HL-60 (cell line): ENCODE measurements around the gene BLTP2.
"Not testable (repeated sequence)": the region's sequence is repeated elsewhere in the genome, so short reads cannot be mapped to it uniquely, and the experiment has no call there.

Experiments
- DNase-seq, 2 experiments: peaks; one replicate each; pipeline ENCODE4 v3.0.0-alpha.2; 2010 to 2020; ENCODE audit warnings: low read depth in 1 of 2, low spot score in 1 of 2
- H3K27ac ChIP-seq: fragments of 250-450 bp; sonication (Bioruptor Pico); replicated peaks from 2 replicates; pipeline ENCODE4 v1.5.1; 2020; ENCODE audit warnings: mild to moderate bottlenecking, moderate library complexity
- H3K27me3 ChIP-seq: fragments of 250-450 bp; sonication (Bioruptor Pico); 2 replicates; pipeline ENCODE4 v1.5.1; 2021; ENCODE audit warnings: mild to moderate bottlenecking, moderate library complexity; ENCODE audit not compliant: insufficient read depth, poor library complexity, severe bottlenecking
- H3K4me3 ChIP-seq: replicated peaks from 2 replicates; pipeline ENCODE4 v1.5.1; 2011; ENCODE audit warnings: mild to moderate bottlenecking, control low read depth, low read length; ENCODE audit not compliant: insufficient read depth
- CTCF ChIP-seq: IDR thresholded peaks from one replicate; pipeline ENCODE4 v1.5.1; 2011; ENCODE audit warnings: low read length, control low read depth, inconsistent platforms; ENCODE audit not compliant: insufficient read depth
- GABPA ChIP-seq: IDR thresholded peaks from 2 replicates; pipeline ENCODE4 v1.6.1; 2012; ENCODE audit warnings: low read depth
- POLR2AphosphoS5 ChIP-seq: IDR thresholded peaks from 2 replicates; pipeline ENCODE4 v1.6.1; 2012; ENCODE audit warnings: low read depth
- REST ChIP-seq: IDR thresholded peaks from 2 replicates; pipeline ENCODE4 v1.6.1; 2012; ENCODE audit warnings: low read depth; ENCODE audit not compliant: insufficient replicate concordance
- SPI1 ChIP-seq: IDR thresholded peaks from 2 replicates; pipeline ENCODE4 v1.6.1; 2012; ENCODE audit warnings: low read depth, mild to moderate bottlenecking, borderline replicate concordance

Gene BLTP2

GRCh38 chr17:28612936-28613872 is 31.8 kb downstream of the BLTP2 start:
- no peak for TF ChIP-seq SPI1
- TF ChIP-seq CTCF = no peak
- TF ChIP-seq REST = no peak
- TF ChIP-seq POLR2AphosphoS5 = no peak
- no peak for TF ChIP-seq GABPA
- Histone ChIP-seq H3K4me3 (no peak overlapping the region), H3K27ac (no peak overlapping the region), H3K27me3 (no peaks in the 10 kb centered on the region)
- no peak for DNase-seq

- Histone ChIP-seq H3K27me3 (no peaks in the 10 kb centered on the region), H3K27ac (no peak overlapping the region), H3K4me3 (no peak overlapping the region)
- peak in 1 of 2 experiments; percentile 30 for DNase-seq
- TF ChIP-seq SPI1 = peak; percentile 47; the same call in 1 of the 2 replicates
- no peak for TF ChIP-seq GABPA
These were observed 32.4 kb downstream of the BLTP2 start for GRCh38 chr17:28612531-28612930.

- TF ChIP-seq SPI1 (no peak), REST (no peak), GABPA (no peak), CTCF (no peak), POLR2AphosphoS5 (no peak)
- no peak for DNase-seq
- H3K27me3 ChIP-seq = no peaks in the 10 kb centered on the region
- H3K4me3 ChIP-seq = no peak overlapping the region
- no peak overlapping the region for H3K27ac ChIP-seq
These were observed 34.6 kb downstream of the BLTP2 start for GRCh38 chr17:28610376-28610775.

GRCh38 chr17:28604031-28604430 is 40.9 kb downstream of the BLTP2 start:
- H3K27me3 ChIP-seq, DNase-seq, H3K4me3 ChIP-seq, H3K27ac ChIP-seq: not testable (repeated sequence)
